Measurements from ENCODE around the gene CARD19. TPM values are rescaled to one million over a fixed set of nuclear protein-coding genes. Genes with fewer than 3 reads are reported as not detected.

CARD19 gene
- total and polyA plus RNA-seq, 2 donors (not counting 1 experiment from before 2014, with no cell fraction given) = 31.9 to 63.4 TPM

DNA sequence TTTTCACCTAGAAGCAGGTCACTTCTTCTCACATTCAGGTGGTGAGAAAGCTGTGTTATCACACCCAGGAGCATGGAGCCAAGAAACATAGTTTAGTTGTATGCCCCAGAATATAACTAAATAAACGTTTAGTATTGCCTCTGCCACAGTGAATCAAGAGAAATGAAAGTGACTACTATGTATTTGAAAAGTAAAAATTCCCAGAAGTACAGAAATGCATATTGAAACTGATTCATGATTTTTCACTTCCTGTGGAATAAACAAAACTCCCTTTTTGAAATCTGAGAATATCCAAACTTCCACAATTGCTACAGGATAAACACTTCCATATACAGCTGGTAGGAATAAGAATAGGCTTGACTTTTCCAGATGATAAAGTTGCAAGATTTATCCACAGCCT, 53.3 kb downstream of the CARD19 start:
- ChIA-PET POLR2A (no interaction called here), CTCF (no interaction called here)
- Histone ChIP-seq H2AFZ (ENCODE audit: insufficient read depth, low read depth, low read length, poor library complexity, severe bottlenecking) (no peak overlapping the region), H3K27me3 (replicated peaks in 1 of 4; ENCODE audit: control extremely low read depth in 1 of 4, control insufficient read depth in 3 of 4, insufficient read depth in 4 of 4, low read length in 3 of 4) (no peaks in the 10 kb centered on the region), H3K4me1 (ENCODE audit: control insufficient read depth in 2 of 2, insufficient read depth in 2 of 2, low read length in 2 of 2) (peaks cover 1 to 2% of the 10 kb centered on the region in 2 donors), H3K27ac (ENCODE audit: low read length in 2 of 2) (no peak overlapping the region), H3K4me3 (ENCODE audit: control extremely low read depth in 1 of 5, extremely low read depth in 1 of 5, insufficient read depth in 1 of 5, low read depth in 2 of 5, low read length in 4 of 5) (no peak overlapping the region), H3K36me3 (replicated peaks in 1 of 2; ENCODE audit: control extremely low read depth in 1 of 2, control insufficient read depth in 1 of 2, extremely low read depth in 1 of 2, insufficient read depth in 2 of 2, low read length in 1 of 2) (no peaks in the 10 kb centered on the region), H4K20me1 (ENCODE audit: control insufficient read depth, insufficient read depth, low read length, poor library complexity, severe bottlenecking) (no peaks in the 10 kb centered on the region), H3K9ac (ENCODE audit: low read length) (no peak overlapping the region), H3K4me2 (replicated peaks; ENCODE audit: low read depth, low read length, poor library complexity, severe bottlenecking) (no peak overlapping the region), H3K9me3 (ENCODE audit: control extremely low read depth in 1 of 3, control insufficient read depth in 2 of 3, insufficient read depth in 1 of 3, low read length in 2 of 3) (peaks cover 0 to 4% (median 0%) of the 10 kb centered on the region in 3 donors), H3K79me2 (ENCODE audit: control insufficient read depth, insufficient read depth, low read length) (no peaks in the 10 kb centered on the region)
- H3K27me3 Mint-ChIP-seq = no peaks in the 10 kb centered on the region
- no CpG with 5 or more reads among the region's 1 CpG for WGBS (ENCODE audit: insufficient coverage)
- H3K4me3 Mint-ChIP-seq = no peak overlapping the region
- H3K4me1 Mint-ChIP-seq = peaks cover 3% of the 10 kb centered on the region
- intact Hi-C loops (cut with micrococcal nuclease) = no loop called here
- ATAC-seq (ENCODE audit: low read depth) (no peak), DNase-seq (no peak)
- no peak for TF ChIP-seq EZH2 (IDR thresholded peaks at IDR 0.05; ENCODE audit: borderline replicate concordance, insufficient read depth, low read depth, low read length, poor library complexity, severe bottlenecking)
- TF ChIP-seq, protein P1, sequence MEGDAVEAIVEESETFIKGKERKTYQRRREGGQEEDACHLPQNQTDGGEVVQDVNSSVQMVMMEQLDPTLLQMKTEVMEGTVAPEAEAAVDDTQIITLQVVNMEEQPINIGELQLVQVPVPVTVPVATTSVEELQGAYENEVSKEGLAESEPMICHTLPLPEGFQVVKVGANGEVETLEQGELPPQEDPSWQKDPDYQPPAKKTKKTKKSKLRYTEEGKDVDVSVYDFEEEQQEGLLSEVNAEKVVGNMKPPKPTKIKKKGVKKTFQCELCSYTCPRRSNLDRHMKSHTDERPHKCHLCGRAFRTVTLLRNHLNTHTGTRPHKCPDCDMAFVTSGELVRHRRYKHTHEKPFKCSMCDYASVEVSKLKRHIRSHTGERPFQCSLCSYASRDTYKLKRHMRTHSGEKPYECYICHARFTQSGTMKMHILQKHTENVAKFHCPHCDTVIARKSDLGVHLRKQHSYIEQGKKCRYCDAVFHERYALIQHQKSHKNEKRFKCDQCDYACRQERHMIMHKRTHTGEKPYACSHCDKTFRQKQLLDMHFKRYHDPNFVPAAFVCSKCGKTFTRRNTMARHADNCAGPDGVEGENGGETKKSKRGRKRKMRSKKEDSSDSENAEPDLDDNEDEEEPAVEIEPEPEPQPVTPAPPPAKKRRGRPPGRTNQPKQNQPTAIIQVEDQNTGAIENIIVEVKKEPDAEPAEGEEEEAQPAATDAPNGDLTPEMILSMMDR (IDR thresholded peaks at IDR 0.05) = no peak
- H3K9me3 Mint-ChIP-seq (ENCODE audit: insufficient read depth) = peaks cover 2% of the 10 kb centered on the region
- H3K27ac Mint-ChIP-seq = no peak overlapping the region

DNA sequence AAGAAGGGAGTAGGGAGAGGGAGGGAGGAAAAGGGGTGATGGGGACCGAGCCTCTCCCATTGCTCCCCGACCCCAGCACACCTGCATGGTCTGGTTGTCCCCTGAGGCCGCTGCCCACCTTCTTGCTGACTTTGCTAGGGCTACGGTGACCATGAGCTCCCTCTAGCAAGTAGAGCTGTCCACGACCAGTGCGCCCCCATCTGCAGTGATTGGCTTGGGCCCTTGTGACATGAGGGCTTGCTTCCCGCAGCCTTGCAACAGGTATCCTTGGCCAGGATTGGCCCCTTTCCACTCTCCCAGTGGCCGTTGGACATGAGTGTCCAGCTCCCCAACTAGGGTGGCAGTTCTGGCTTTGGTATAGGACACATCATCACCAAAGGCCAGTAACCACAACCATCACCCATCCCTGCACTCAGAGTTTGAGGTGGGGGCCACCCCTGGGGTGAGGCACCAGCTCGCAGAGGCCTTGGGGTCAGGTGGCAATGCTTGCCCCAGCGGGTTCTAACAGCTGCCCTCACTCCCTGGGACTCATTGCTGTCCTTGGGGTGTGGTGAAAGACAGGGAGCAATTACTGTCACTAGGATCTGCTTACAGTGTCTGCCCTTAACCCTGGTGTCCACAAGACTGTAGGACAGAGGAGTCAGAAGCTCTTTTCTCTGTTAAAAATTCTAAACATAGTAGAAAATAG, 55.2 kb downstream of the CARD19 start:
- Histone ChIP-seq H3K9me3 (ENCODE audit: control extremely low read depth in 1 of 3, control insufficient read depth in 2 of 3, insufficient read depth in 1 of 3, low read length in 2 of 3) (peaks cover 0 to 4% (median 0%) of the 10 kb centered on the region in 3 donors), H2AFZ (ENCODE audit: insufficient read depth, low read depth, low read length, poor library complexity, severe bottlenecking) (no peak overlapping the region), H3K4me2 (replicated peaks; ENCODE audit: low read depth, low read length, poor library complexity, severe bottlenecking) (no peak overlapping the region), H3K27ac (ENCODE audit: low read length in 2 of 2) (no peak overlapping the region), H3K27me3 (replicated peaks in 1 of 4; ENCODE audit: control extremely low read depth in 1 of 4, control insufficient read depth in 3 of 4, insufficient read depth in 4 of 4, low read length in 3 of 4) (no peaks in the 10 kb centered on the region), H3K9ac (ENCODE audit: low read length) (no peak overlapping the region), H3K4me3 (ENCODE audit: control extremely low read depth in 1 of 5, extremely low read depth in 1 of 5, insufficient read depth in 1 of 5, low read depth in 2 of 5, low read length in 4 of 5) (no peak overlapping the region), H4K20me1 (ENCODE audit: control insufficient read depth, insufficient read depth, low read length, poor library complexity, severe bottlenecking) (no peaks in the 10 kb centered on the region), H3K4me1 (ENCODE audit: control insufficient read depth in 2 of 2, insufficient read depth in 2 of 2, low read length in 2 of 2) (no peaks in the 10 kb centered on the region), H3K36me3 (replicated peaks in 1 of 2; ENCODE audit: control extremely low read depth in 1 of 2, control insufficient read depth in 1 of 2, extremely low read depth in 1 of 2, insufficient read depth in 2 of 2, low read length in 1 of 2) (no peaks in the 10 kb centered on the region), H3K79me2 (ENCODE audit: control insufficient read depth, insufficient read depth, low read length) (no peaks in the 10 kb centered on the region)
- no peak for ATAC-seq (ENCODE audit: low read depth)
- intact Hi-C loops (cut with micrococcal nuclease) = no loop called here
- Mint-ChIP-seq H3K4me3 (no peak overlapping the region), H3K27me3 (no peaks in the 10 kb centered on the region), H3K27ac (no peak overlapping the region), H3K4me1 (no peaks in the 10 kb centered on the region), H3K9me3 (ENCODE audit: insufficient read depth) (peaks cover 2% of the 10 kb centered on the region)
- ChIA-PET CTCF (interaction anchor here (1.3 kb wide), 1 partner anchor 31 kb away, joined by 3 read pairs; no protein-coding TSS in a partner anchor), POLR2A (no interaction called here)
- no peak for DNase-seq
- TF ChIP-seq, protein P1 (IDR thresholded peaks at IDR 0.05) = no peak
- TF ChIP-seq EZH2 (IDR thresholded peaks at IDR 0.05; ENCODE audit: borderline replicate concordance, insufficient read depth, low read depth, low read length, poor library complexity, severe bottlenecking) = no peak
- 96% methylated on average over 9 of the region's 10 CpGs for WGBS (ENCODE audit: insufficient coverage)
